NT2/D1 (cell line): ENCODE measurements around the gene FAM107B.

Source experiments
- SUZ12 ChIP-seq: IDR thresholded peaks from 2 replicates; pipeline ENCODE4 v1.6.1; 2011; ENCODE audit not compliant: insufficient read length, insufficient read depth; ENCODE audit errors: extremely low read depth
- YY1 ChIP-seq: IDR thresholded peaks from 2 replicates; pipeline ENCODE4 v1.6.1; 2011; ENCODE audit not compliant: insufficient read length, insufficient read depth
- ZNF274 ChIP-seq: IDR thresholded peaks from 2 replicates; pipeline ENCODE4 v1.6.1; 2011; ENCODE audit warnings: mild to moderate bottlenecking, low read depth, low read length

- no peak for TF ChIP-seq ZNF274
- no peak for TF ChIP-seq YY1
- no peak for TF ChIP-seq SUZ12
These were observed 126.5 kb downstream of the FAM107B start for GRCh38 chr10:14648005-14648765.
